Mesendoderm (in vitro differentiated cells): ENCODE measurements around the gene CD72.
"Not testable (repeated sequence)": the region's sequence is repeated elsewhere in the genome, so short reads cannot be mapped to it uniquely, and the experiment has no call there.

Experiments used
- DNase-seq: peaks from one replicate; pipeline ENCODE4 v3.0.0; 2013
- H2AK5ac ChIP-seq: 2 replicates; pipeline ENCODE4 v1.6.1; 2013; ENCODE audit warnings: low read length, inconsistent platforms
- H2BK120ac ChIP-seq: 2 replicates; pipeline ENCODE4 v1.6.1; 2013; ENCODE audit warnings: low read depth, mild to moderate bottlenecking, low read length, moderate library complexity, mixed read lengths
- H2BK15ac ChIP-seq: replicated peaks from 2 replicates; pipeline ENCODE4 v1.6.1; 2013; ENCODE audit warnings: low read depth, mild to moderate bottlenecking, moderate library complexity
- H2BK5ac ChIP-seq: 2 replicates; pipeline ENCODE4 v1.6.1; 2013; ENCODE audit warnings: low read length, inconsistent platforms
- H3K18ac ChIP-seq: 2 replicates; pipeline ENCODE4 v1.6.1; 2013; ENCODE audit warnings: mild to moderate bottlenecking, low read length, mixed read lengths
- H3K23ac ChIP-seq: one replicate; pipeline ENCODE4 v1.6.1; 2013; ENCODE audit warnings: low read length
- H3K27ac ChIP-seq: 2 replicates; pipeline ENCODE4 v1.5.1; 2013; ENCODE audit warnings: low read depth, mild to moderate bottlenecking, inconsistent platforms, low read length, moderate library complexity
- H3K27me3 ChIP-seq: 2 replicates; pipeline ENCODE4 v1.6.1; 2013; ENCODE audit warnings: low read length, control low read depth, mild to moderate bottlenecking, inconsistent platforms; ENCODE audit not compliant: insufficient read depth, poor library complexity
- H3K36me3 ChIP-seq: 2 replicates; pipeline ENCODE4 v1.6.1; 2013; ENCODE audit warnings: low read length, inconsistent platforms; ENCODE audit not compliant: control insufficient read depth, insufficient read depth
- H3K4ac ChIP-seq: one replicate; pipeline ENCODE4 v1.6.1; 2013; ENCODE audit warnings: low read depth, mild to moderate bottlenecking, low read length, moderate library complexity
- H3K4me1 ChIP-seq: 2 replicates; pipeline ENCODE4 v1.6.1; 2013; ENCODE audit warnings: low read depth, low read length, inconsistent platforms; ENCODE audit not compliant: control insufficient read depth
- H3K4me2 ChIP-seq: 2 replicates; pipeline ENCODE4 v1.6.1; 2013; ENCODE audit warnings: low read length
- H3K4me3 ChIP-seq: 2 replicates; pipeline ENCODE4 v1.5.1; 2013; ENCODE audit warnings: mild to moderate bottlenecking, low read length
- H3K56ac ChIP-seq: one replicate; pipeline ENCODE4 v1.6.1; 2013; ENCODE audit warnings: low read length
- H3K79me1 ChIP-seq: 2 replicates; pipeline ENCODE4 v1.6.1; 2013; ENCODE audit warnings: low read length, inconsistent platforms
- H3K79me2 ChIP-seq: 2 replicates; pipeline ENCODE4 v1.6.1; 2013; ENCODE audit warnings: mild to moderate bottlenecking, low read length; ENCODE audit not compliant: control insufficient read depth, insufficient read depth
- H3K9ac ChIP-seq: 2 replicates; pipeline ENCODE4 v1.6.1; 2013; ENCODE audit warnings: low read length, inconsistent platforms
- H4K5ac ChIP-seq: one replicate; pipeline ENCODE4 v1.6.1; 2013; ENCODE audit warnings: low read length
- H4K8ac ChIP-seq: one replicate; pipeline ENCODE4 v1.6.1; 2013; ENCODE audit warnings: low read depth, mild to moderate bottlenecking, control low read depth, low read length, moderate library complexity
- WGBS: extraction: QIAGEN DNeasy Blood & Tissue Kit; methylation state at CpG from one replicate; pipeline ENCODE4 v1.1.7; 2013; ENCODE audit warnings: low lambda C conversion rate, missing lambda C conversion rate; ENCODE audit not compliant: insufficient coverage; ENCODE audit errors: extremely low coverage; 5-methylcytosine and 5-hydroxymethylcytosine counted together

The CD72 gene

DNA sequence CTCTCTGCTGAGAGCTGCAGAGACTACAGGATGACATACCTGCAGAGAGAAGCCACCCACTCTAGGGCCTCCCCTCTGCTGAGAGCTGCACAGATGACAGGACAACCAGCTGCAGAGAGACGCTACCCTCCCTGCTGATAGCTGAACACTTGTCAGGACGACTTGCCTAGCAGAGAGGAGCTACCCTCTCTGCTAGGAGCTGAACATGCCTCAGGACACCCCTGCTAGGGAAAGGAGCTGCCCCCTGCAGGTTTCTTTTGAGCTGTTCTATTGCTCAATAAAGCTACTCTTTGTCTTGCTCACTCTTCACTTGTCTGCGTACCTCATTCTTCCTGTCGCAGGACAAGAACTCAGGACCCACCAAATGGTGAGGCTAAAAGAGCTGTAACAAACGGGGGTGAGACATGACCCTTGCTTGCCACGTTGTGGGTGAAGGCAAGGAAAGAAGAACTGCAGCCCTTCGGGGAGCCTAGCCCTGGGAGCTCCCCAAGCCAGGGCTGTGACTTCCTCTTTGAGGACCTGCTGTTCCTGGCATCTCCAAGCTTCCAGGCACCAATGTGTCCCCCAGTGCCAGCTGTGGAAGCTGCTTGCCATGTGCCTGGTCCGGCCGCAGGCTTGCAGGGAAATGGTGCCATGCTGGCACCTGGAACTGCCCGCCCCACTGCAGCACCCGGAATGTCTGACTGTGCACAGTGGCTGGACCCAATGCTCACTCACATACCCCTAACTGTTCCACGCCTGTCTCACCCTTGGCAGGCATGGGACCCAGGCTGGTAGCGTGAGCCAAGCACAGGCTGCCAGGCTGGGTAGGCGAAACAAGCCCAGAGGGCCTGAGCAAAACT is 18.2 kb downstream of the CD72 start:
- Histone ChIP-seq H2AK5ac (no peak overlapping the region), H3K18ac (no peak overlapping the region), H2BK5ac (no peak overlapping the region), H3K27ac (no peak overlapping the region), H3K36me3 (no peaks in the 10 kb centered on the region), H3K9ac (no peak overlapping the region), H2BK15ac (no peak overlapping the region), H4K5ac (no peak overlapping the region), H3K4ac (no peak overlapping the region), H3K23ac (no peak overlapping the region), H3K79me2 (no peaks in the 10 kb centered on the region), H3K79me1 (no peaks in the 10 kb centered on the region), H2BK120ac (no peak overlapping the region), H3K4me2 (no peak overlapping the region), H4K8ac (no peak overlapping the region), H3K56ac (no peak overlapping the region), H3K4me1 (no peaks in the 10 kb centered on the region), H3K27me3 (no peaks in the 10 kb centered on the region), H3K4me3 (no peak overlapping the region)
- no CpG with 5 or more reads among the region's 14 CpGs for WGBS
- peak; percentile 47 for DNase-seq

DNA sequence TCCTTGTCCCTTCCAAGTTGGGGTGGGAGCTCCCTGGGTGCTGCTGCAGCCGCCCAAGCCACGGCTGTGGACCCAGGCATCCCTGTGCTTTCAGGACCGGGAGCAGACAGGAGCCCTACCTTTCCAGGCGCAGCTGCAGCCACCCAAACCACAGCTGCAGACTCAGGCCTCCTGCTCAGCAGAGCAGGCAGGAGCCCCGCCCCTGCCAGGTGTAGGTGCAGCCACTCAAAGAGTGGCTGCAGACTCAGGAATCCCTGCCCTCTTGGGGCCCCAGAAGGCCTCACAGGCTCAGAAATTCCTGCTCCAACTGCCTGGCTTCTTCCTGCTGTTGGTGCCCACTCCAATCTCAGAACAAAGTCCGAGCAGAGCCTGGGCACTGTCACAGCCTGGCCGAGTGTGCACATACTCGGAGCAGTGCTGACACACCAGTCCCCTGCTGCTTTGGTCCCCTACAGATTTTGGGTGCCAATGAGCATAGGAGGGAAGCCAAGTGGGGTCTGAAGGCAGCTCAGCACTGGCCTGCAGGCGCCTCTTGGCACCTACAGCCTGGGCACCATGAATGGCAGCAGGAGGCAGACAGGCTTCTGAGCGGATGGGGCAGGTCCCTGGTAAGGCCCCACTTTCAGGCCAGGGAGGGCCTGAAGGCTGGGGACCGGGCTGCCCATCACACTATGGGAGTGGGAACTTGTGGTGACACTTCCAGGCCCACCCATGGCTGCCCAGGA is 19.2 kb downstream of the CD72 start:
- no peak overlapping the region for H2BK120ac ChIP-seq
- no peaks in the 10 kb centered on the region for H3K27me3 ChIP-seq
- H3K4me2 ChIP-seq = no peak overlapping the region
- H2BK15ac ChIP-seq = no peak overlapping the region
- no peak overlapping the region for H3K4ac ChIP-seq
- H4K5ac ChIP-seq = no peak overlapping the region
- no peaks in the 10 kb centered on the region for H3K79me2 ChIP-seq
- H3K18ac ChIP-seq = no peak overlapping the region
- no peak for DNase-seq
- H3K56ac ChIP-seq = no peak overlapping the region
- no peak overlapping the region for H3K23ac ChIP-seq
- H3K27ac ChIP-seq = no peak overlapping the region
- H3K9ac ChIP-seq = no peak overlapping the region
- no CpG with 5 or more reads among the region's 11 CpGs for WGBS
- H2BK5ac ChIP-seq = no peak overlapping the region
- H3K4me1 ChIP-seq = no peaks in the 10 kb centered on the region
- H2AK5ac ChIP-seq = no peak overlapping the region
- no peak overlapping the region for H4K8ac ChIP-seq
- no peaks in the 10 kb centered on the region for H3K79me1 ChIP-seq
- H3K4me3 ChIP-seq = no peak overlapping the region
- no peaks in the 10 kb centered on the region for H3K36me3 ChIP-seq

DNA sequence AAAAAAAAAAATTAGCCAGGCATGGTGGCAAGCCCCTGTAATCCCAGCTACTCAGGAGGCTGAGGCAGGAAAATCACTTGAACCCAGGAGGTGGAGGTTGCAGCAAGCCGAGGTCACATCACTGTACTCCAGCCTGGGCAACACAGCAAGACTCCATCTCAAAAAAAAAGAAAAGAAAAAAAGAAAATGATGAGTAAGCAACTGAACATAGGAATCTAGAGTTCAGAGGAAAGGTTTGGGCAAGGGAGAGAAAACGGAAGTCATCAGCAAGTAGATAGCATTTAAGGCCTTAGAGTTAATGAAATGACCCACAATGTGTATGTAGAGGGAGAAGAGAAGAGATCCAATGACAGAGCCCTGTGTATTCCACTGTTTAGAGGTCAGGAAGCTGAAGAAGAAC is 21.3 kb downstream of the CD72 start:
- DNase-seq, H2AK5ac ChIP-seq, H3K27ac ChIP-seq, H3K79me2 ChIP-seq, H2BK15ac ChIP-seq, H3K4ac ChIP-seq, H3K23ac ChIP-seq, H4K8ac ChIP-seq, H3K79me1 ChIP-seq, H3K4me3 ChIP-seq, H4K5ac ChIP-seq, H3K18ac ChIP-seq, H3K36me3 ChIP-seq, H3K56ac ChIP-seq, H3K27me3 ChIP-seq, H2BK5ac ChIP-seq, H3K4me2 ChIP-seq, H3K4me1 ChIP-seq, H2BK120ac ChIP-seq, H3K9ac ChIP-seq: not testable (repeated sequence)
- WGBS = no CpG with 5 or more reads among the region's 2 CpGs

DNA sequence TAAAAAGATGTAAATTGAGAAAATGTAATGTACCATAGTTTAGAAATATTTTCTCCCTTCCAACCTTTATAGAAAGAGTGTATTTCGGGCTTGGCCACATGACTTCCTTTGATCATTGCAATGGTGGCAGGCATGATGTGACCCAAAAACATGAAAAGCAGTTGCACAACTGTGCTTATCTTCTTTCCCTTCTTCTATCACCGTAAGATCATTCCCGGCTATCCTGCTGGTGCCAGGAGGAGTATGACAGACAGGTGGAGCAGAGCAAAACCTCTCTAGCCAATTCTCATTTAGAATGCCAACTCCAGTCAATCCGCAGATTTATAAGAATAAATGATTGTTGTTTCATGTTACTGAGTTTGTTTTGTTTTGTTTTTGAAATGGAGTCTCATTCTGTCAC is 23.7 kb downstream of the CD72 start:
- Histone ChIP-seq H2BK120ac (no peak overlapping the region), H3K4me2 (no peak overlapping the region), H3K56ac (no peak overlapping the region), H4K8ac (no peak overlapping the region), H3K27me3 (no peaks in the 10 kb centered on the region), H3K36me3 (no peaks in the 10 kb centered on the region), H2BK15ac (no peak overlapping the region), H3K4ac (no peak overlapping the region), H3K23ac (no peak overlapping the region), H3K18ac (no peak overlapping the region), H2AK5ac (no peak overlapping the region), H4K5ac (no peak overlapping the region), H3K9ac (no peak overlapping the region), H3K79me2 (no peaks in the 10 kb centered on the region), H3K4me3 (no peak overlapping the region), H3K4me1 (no peaks in the 10 kb centered on the region), H3K79me1 (no peaks in the 10 kb centered on the region), H3K27ac (no peak overlapping the region), H2BK5ac (no peak overlapping the region)
- no CpG with 5 or more reads among the region's 4 CpGs for WGBS
- DNase-seq = no peak

DNA sequence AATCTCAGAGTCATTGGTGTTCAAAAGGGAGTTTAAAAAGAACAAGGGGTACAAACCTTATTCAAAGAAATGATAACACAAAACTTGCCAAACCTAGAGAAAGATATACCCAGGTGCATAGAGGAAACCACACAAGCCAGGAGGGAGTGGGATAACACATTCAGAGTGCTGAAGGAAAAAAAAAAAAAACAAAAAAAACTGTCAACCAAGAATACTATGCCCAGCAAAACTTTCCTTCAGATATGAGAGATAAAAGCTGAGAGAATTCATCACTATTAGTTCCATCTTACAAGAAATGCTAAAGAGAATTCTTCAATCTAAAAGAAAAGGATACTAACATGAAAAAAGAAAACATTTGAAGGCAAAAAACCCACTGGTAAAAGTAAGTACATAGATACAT is 24.6 kb downstream of the CD72 start:
- Histone ChIP-seq H3K18ac (no peak overlapping the region), H2BK15ac (no peak overlapping the region), H3K4me2 (no peak overlapping the region), H3K4me1 (no peaks in the 10 kb centered on the region), H3K4ac (no peak overlapping the region), H2BK5ac (no peak overlapping the region), H3K56ac (no peak overlapping the region), H3K79me2 (no peaks in the 10 kb centered on the region), H3K9ac (no peak overlapping the region), H2BK120ac (no peak overlapping the region), H3K27ac (no peak overlapping the region), H3K79me1 (no peaks in the 10 kb centered on the region), H4K8ac (no peak overlapping the region), H2AK5ac (no peak overlapping the region), H3K23ac (no peak overlapping the region), H4K5ac (no peak overlapping the region), H3K27me3 (no peaks in the 10 kb centered on the region), H3K36me3 (no peaks in the 10 kb centered on the region), H3K4me3 (no peak overlapping the region)
- no peak for DNase-seq
